HCT116 (cell line): Measurements from ENCODE around the gene C1orf159. TPM values are rescaled to one million over a fixed set of nuclear protein-coding genes. Genes with fewer than 3 reads are reported as not detected.

Experiments used
- ATAC-seq: fragments of 200-7000 bp; cut with Tn5 transposase; 2 replicates; pipeline ENCODE4 v1.9.1; 2020; ENCODE audit warnings: mild to moderate bottlenecking, moderate library complexity
- BruUV-seq: library from RNA; stranded (reverse); fragments of 400-500 nt; replicated peaks from 2 replicates; lab custom pipeline; 2021; lab: Mats Ljungman, UMichigan
- CTCF ChIA-PET: fragments of 300-600 bp; sonication (Branson Sonifier 250); formaldehyde crosslinking; loops from one replicate; lab custom pipeline; 2021; ENCODE audit warnings: antibody characterized with exemption; lab: Charles Lee
- POLR2A ChIA-PET: fragments of 300-600, 350-600 bp; sonication (Branson Sonifier 250); formaldehyde crosslinking; loops from one replicate; lab custom pipeline; 2021; ENCODE audit warnings: antibody characterized with exemption; lab: Charles Lee
- RAD21 ChIA-PET, 2 experiments: fragments of 300-600 bp; sonication (Branson Sonifier 250); formaldehyde crosslinking; loops; one replicate each; lab custom pipeline; 2023; ENCODE audit warnings: low total read pairs in 2 of 2; ENCODE audit not compliant: uncharacterized antibody in 2 of 2, unreplicated experiment in 2 of 2, low non-redundant PET in 1 of 2; lab: Charles Lee
- DNase-seq: peaks from one replicate; pipeline ENCODE4 v3.0.0-alpha.2; 2010; ENCODE audit warnings: low read depth, low spot score
- H2AFZ ChIP-seq: fragments of 200-600 bp; shearing (Covaris generic), sonication (generic); 2 replicates; pipeline ENCODE4 v1.6.1; 2017; ENCODE audit warnings: low read depth, mixed run types, mixed read lengths, antibody characterized with exemption, low read length; ENCODE audit not compliant: poor library complexity, severe bottlenecking
- H3K27ac ChIP-seq: 2 replicates; pipeline ENCODE4 v1.5.1; 2012; ENCODE audit warnings: low read depth, low read length
- H3K27me3 ChIP-seq: fragments of 200-600 bp; sonication (generic); 2 replicates; pipeline ENCODE4 v1.6.1; 2016; ENCODE audit warnings: mixed run types, low read length, mixed read lengths; ENCODE audit not compliant: insufficient read depth
- H3K36me3 ChIP-seq, 2 experiments: fragments of 200-500 bp in 1 of 2; fragments of 200-600 bp in 1 of 2; sonication (Bioruptor generic) in 1 of 2; sonication (generic) in 1 of 2; 2 replicates each; pipeline versions ENCODE4 v1.5.1 to v1.6.1; 2014 to 2016; ENCODE audit warnings: low read length in 2 of 2, inconsistent platforms in 1 of 2, mixed read lengths in 1 of 2, mixed run types in 1 of 2; ENCODE audit not compliant: insufficient read depth in 2 of 2, control insufficient read depth in 1 of 2
- H3K4me1 ChIP-seq, 2 experiments: fragments of 200-600 bp in 1 of 2; sonication (generic) in 1 of 2; 2 replicates each; pipeline versions ENCODE4 v1.5.1 to v1.6.1; 2012 to 2017; ENCODE audit warnings: low read length in 2 of 2, inconsistent platforms in 1 of 2, mild to moderate bottlenecking in 1 of 2, mixed read lengths in 1 of 2, mixed run types in 1 of 2, moderate library complexity in 1 of 2; ENCODE audit not compliant: insufficient read depth in 2 of 2, control insufficient read depth in 1 of 2
- H3K4me2 ChIP-seq: fragments of 200-600 bp; sonication (generic); 2 replicates; pipeline ENCODE4 v1.6.1; 2017; ENCODE audit warnings: mixed run types, low read length, mixed read lengths
- H3K4me3 ChIP-seq, 2 experiments: fragments of 200-600 bp in 1 of 2; sonication (generic) in 1 of 2; replicated peaks in 1 of 2; 2 replicates each; pipeline ENCODE4 v1.5.1; 2011 to 2016; ENCODE audit warnings: low read length in 2 of 2, control low read depth in 1 of 2, low read depth in 1 of 2, mild to moderate bottlenecking in 1 of 2, mixed read lengths in 1 of 2, mixed run types in 1 of 2
- H3K79me2 ChIP-seq: fragments of 200-600 bp; sonication (generic); 2 replicates; pipeline ENCODE4 v1.6.1; 2017; ENCODE audit warnings: mild to moderate bottlenecking, mixed run types, low read length, moderate library complexity, mixed read lengths; ENCODE audit not compliant: insufficient read depth
- H3K9ac ChIP-seq: fragments of 200-600 bp; sonication (generic); 2 replicates; pipeline ENCODE4 v1.6.1; 2016; ENCODE audit warnings: low read length, mixed read lengths
- H3K9me2 ChIP-seq: fragments of 200-600 bp; sonication (generic), shearing (Covaris generic); 2 replicates; pipeline ENCODE4 v1.6.1; 2017; ENCODE audit warnings: mixed run types, mild to moderate bottlenecking, moderate library complexity; ENCODE audit not compliant: insufficient read depth
- H3K9me3 ChIP-seq, 2 experiments: fragments of 200-500 bp in 1 of 2; fragments of 200-600 bp in 1 of 2; sonication (Bioruptor generic) in 1 of 2; sonication (generic) in 1 of 2; 2 replicates each; pipeline ENCODE4 v1.6.1; 2014 to 2017; ENCODE audit warnings: low read length in 2 of 2, mixed read lengths in 2 of 2, inconsistent platforms in 1 of 2, low read depth in 1 of 2, mild to moderate bottlenecking in 1 of 2, mixed run types in 1 of 2, moderate library complexity in 1 of 2; ENCODE audit not compliant: control insufficient read depth in 1 of 2, insufficient read depth in 1 of 2
- H4K20me1 ChIP-seq: fragments of 200-600 bp; sonication (generic), shearing (Covaris generic); 2 replicates; pipeline ENCODE4 v1.6.1; 2017; ENCODE audit warnings: mixed run types, mild to moderate bottlenecking, moderate library complexity; ENCODE audit not compliant: insufficient read depth
- EZH2 ChIP-seq: fragments of 200-600 bp; sonication (generic); IDR thresholded peaks from 2 replicates; pipeline ENCODE4 v1.6.1; 2017; ENCODE audit warnings: antibody characterized with exemption, mixed run types
- POLR2A ChIP-seq: IDR thresholded peaks from 2 replicates; pipeline ENCODE4 v1.7.0; 2011; ENCODE audit warnings: borderline replicate concordance; ENCODE audit not compliant: insufficient read depth, insufficient read length; ENCODE audit errors: extremely low read depth
- POLR2AphosphoS5 ChIP-seq: IDR thresholded peaks from 2 replicates; pipeline ENCODE4 v1.6.1; 2011; ENCODE audit warnings: mild to moderate bottlenecking, low read depth, low read length, moderate library complexity
- SP1 ChIP-seq: IDR thresholded peaks from 2 replicates; pipeline ENCODE4 v1.6.1; 2012; ENCODE audit warnings: low read depth
- ZFX ChIP-seq: fragments of 450-650 bp; IDR thresholded peaks from 2 replicates; pipeline ENCODE4 v1.6.1; 2017
- ZNF274 ChIP-seq: fragments of 200-500 bp; sonication (Bioruptor generic); IDR thresholded peaks from 2 replicates; pipeline ENCODE4 v1.6.1; 2014; ENCODE audit warnings: mild to moderate bottlenecking, low read depth, low read length, inconsistent platforms
- intact Hi-C: fragments of 100-400 bp; cut with micrococcal nuclease; formaldehyde crosslinking; loops from 2 replicates; pipeline ENCODE4 v1.10.0; 2022
- total RNA-seq: library from RNA; stranded (reverse); gene quantifications from one replicate; pipeline ENCODE4 v1.2.1, GENCODE V29; 2021; ENCODE audit not compliant: unreplicated experiment
- TF ChIP-seq, protein P1 (sequence below), 3 experiments: fragments of 200-600 bp in 1 of 3; sonication (generic) in 1 of 3; IDR thresholded peaks in 2 of 3; conservative IDR thresholded peaks in 1 of 3; 2 replicates each; pipeline ENCODE4 v1.5.1; 2012 to 2017; ENCODE audit warnings: low read depth in 2 of 3, low read length in 2 of 3, antibody characterized with exemption in 1 of 3, borderline replicate concordance in 1 of 3, control low read depth in 1 of 3, mild to moderate bottlenecking in 1 of 3, mixed read lengths in 1 of 3, mixed run types in 1 of 3, moderate library complexity in 1 of 3; ENCODE audit not compliant: insufficient read depth in 1 of 3

Gene C1orf159
- total RNA-seq, 1 experiment from 2014 or later: 22.7 TPM

DNA sequence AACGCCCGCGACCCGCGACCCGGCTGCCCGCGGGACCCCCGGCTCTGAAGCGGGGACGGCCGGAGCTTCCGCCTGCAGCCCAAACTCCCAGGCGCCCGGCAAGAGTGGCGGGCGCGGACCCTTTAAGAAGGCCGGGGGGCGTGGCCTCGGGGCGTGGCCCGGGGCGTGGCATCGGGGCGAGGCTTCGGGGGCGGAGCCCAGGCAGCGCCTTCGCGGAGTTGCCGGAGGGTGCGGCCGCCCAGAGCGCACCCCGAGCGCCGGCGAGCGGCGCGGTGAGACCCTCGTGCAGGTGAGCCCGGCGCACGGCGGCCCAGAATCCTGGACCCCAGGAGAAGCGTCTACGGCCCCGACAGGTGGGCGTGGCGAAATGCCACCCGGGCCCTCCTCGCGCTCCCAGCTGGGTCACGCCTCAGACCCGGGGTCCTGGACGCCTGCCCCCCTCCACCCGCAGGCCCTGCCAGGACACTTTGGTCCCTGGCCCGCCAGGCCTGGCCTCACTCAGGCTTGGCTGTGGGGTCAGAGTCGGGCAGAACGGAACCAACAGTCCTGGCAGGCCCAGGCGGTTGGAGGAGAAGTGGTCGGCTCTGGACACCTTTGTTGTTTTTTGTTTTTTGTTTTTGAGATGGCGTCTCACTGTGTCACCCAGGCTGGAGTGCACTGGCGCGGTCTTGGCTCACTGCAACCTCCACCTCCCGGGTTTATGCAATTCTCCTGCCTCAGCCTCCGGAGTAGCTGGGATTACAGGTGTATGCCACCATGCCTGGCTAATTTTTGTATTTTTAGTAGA, 56.2 kb downstream of the C1orf159 start:
- intact Hi-C loops: loop anchor here (5.0 kb wide), 2 partner anchors 42 to 77 kb away; partner anchors contain the start of gene PERM1
- Histone ChIP-seq H3K79me2 (no peaks in the 10 kb centered on the region), H3K4me2 (peak overlapping the region; percentile 98), H3K27me3 (no peaks in the 10 kb centered on the region), H3K4me3 (peak overlapping the region; percentile 69 to 71), H3K27ac (peak overlapping the region; percentile 69; the same call in 1 of the 2 replicates), H2AFZ (no peak overlapping the region), H3K9me3 (no peaks in the 10 kb centered on the region), H3K9ac (peak overlapping the region; percentile 64), H3K4me1 (peaks cover 33 to 66% of the 10 kb centered on the region in 2 experiments), H3K9me2 (no peaks in the 10 kb centered on the region), H3K36me3 (peaks cover 0 to 3% of the 10 kb centered on the region in 2 experiments; a peak in 1 of 4 replicates), H4K20me1 (no peaks in the 10 kb centered on the region)
- TF ChIP-seq POLR2A: peak; percentile 56
- peak; percentile 77 for TF ChIP-seq POLR2AphosphoS5
- TF ChIP-seq SP1: no peak
- no peak for TF ChIP-seq EZH2
- TF ChIP-seq ZNF274: no peak
- peak; percentile 36; the same call in 1 of the 2 replicates for TF ChIP-seq ZFX
- ChIA-PET RAD21 (no interaction called here), CTCF (interaction anchor here (1.2 to 1.8 kb wide), 4 partner anchors 14 to 52 kb away, joined by 3 to 5 read pairs (median 4); partner anchors contain the start of gene RNF223), POLR2A (interaction anchor here (1.1 to 1.2 kb wide), 4 partner anchors 39 to 53 kb away, joined by 3 to 4 read pairs (median 4); partner anchors contain the start of gene ISG15)
- DNase-seq: no peak
- BruUV-seq: TSS peak; percentile 68
- ATAC-seq: peak; percentile 69

DNA sequence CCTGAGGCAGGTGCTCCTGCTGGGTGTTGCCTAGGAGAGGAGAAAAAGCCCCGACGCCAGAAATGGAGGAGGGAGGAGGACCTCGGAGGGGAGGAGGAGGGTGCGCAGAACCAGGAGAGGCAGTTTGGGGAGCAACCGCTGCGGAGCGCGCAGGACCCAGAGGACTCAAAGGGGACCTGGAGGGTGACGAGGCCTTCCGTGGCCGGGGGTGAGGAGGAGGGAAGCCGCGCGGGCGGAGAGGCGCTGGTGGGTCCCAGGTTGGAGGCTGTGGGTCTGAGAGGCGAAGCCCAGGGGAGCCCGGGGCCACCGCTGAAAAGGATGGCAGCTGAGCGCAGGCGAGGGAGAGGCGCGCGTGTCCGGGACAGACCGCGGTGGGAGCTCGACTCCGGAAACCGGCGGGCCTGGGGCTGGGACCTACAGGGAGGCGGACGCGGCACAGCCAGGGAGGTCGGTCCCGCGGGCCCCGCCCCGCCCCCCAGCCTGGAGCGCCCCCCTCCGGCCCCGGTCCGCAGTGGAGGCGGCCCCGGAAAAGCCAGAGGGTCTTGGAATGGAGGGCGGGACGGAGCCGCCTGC, 56.9 kb downstream of the C1orf159 start:
- Histone ChIP-seq H3K27me3 (no peaks in the 10 kb centered on the region), H3K9me3 (no peaks in the 10 kb centered on the region), H3K4me3 (peak overlapping the region; percentile 55 to 71), H2AFZ (peak overlapping the region; percentile 45), H3K27ac (peak overlapping the region; percentile 69; the same call in 1 of the 2 replicates), H4K20me1 (no peaks in the 10 kb centered on the region), H3K79me2 (no peaks in the 10 kb centered on the region), H3K9me2 (no peaks in the 10 kb centered on the region), H3K4me2 (peak overlapping the region; percentile 98), H3K36me3 (peaks cover 4 to 8% of the 10 kb centered on the region in 2 experiments; a peak in 3 of 4 replicates), H3K4me1 (peaks cover 27 to 59% of the 10 kb centered on the region in 2 experiments), H3K9ac (peak overlapping the region; percentile 64)
- no peak for TF ChIP-seq ZFX
- TF ChIP-seq, protein P1, sequence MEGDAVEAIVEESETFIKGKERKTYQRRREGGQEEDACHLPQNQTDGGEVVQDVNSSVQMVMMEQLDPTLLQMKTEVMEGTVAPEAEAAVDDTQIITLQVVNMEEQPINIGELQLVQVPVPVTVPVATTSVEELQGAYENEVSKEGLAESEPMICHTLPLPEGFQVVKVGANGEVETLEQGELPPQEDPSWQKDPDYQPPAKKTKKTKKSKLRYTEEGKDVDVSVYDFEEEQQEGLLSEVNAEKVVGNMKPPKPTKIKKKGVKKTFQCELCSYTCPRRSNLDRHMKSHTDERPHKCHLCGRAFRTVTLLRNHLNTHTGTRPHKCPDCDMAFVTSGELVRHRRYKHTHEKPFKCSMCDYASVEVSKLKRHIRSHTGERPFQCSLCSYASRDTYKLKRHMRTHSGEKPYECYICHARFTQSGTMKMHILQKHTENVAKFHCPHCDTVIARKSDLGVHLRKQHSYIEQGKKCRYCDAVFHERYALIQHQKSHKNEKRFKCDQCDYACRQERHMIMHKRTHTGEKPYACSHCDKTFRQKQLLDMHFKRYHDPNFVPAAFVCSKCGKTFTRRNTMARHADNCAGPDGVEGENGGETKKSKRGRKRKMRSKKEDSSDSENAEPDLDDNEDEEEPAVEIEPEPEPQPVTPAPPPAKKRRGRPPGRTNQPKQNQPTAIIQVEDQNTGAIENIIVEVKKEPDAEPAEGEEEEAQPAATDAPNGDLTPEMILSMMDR (IDR thresholded peaks at IDR 0.05 in 2 of 3, conservative IDR thresholded peaks at IDR 0.05 in 1 of 3; ENCODE audit: borderline replicate concordance in 1 of 3, insufficient read depth in 1 of 3, low read depth in 2 of 3, low read length in 2 of 3): peak in 2 of 3 experiments; percentile 47 to 54; a peak in 3 of 6 replicates
- ATAC-seq (peak; percentile 57), DNase-seq (no peak)
- ChIA-PET POLR2A (interaction anchor here (1.1 to 1.2 kb wide), 4 partner anchors 38 to 52 kb away, joined by 3 to 4 read pairs (median 4); partner anchors contain the start of gene ISG15), CTCF (interaction anchor here (1.2 to 1.8 kb wide), 4 partner anchors 15 to 52 kb away, joined by 3 to 5 read pairs (median 4); partner anchors contain the start of gene RNF223), RAD21 (no interaction called here)
- intact Hi-C loops: no loop called here
- BruUV-seq: no TSS peak
